ENCODE results near the gene SIK1.

DNA sequence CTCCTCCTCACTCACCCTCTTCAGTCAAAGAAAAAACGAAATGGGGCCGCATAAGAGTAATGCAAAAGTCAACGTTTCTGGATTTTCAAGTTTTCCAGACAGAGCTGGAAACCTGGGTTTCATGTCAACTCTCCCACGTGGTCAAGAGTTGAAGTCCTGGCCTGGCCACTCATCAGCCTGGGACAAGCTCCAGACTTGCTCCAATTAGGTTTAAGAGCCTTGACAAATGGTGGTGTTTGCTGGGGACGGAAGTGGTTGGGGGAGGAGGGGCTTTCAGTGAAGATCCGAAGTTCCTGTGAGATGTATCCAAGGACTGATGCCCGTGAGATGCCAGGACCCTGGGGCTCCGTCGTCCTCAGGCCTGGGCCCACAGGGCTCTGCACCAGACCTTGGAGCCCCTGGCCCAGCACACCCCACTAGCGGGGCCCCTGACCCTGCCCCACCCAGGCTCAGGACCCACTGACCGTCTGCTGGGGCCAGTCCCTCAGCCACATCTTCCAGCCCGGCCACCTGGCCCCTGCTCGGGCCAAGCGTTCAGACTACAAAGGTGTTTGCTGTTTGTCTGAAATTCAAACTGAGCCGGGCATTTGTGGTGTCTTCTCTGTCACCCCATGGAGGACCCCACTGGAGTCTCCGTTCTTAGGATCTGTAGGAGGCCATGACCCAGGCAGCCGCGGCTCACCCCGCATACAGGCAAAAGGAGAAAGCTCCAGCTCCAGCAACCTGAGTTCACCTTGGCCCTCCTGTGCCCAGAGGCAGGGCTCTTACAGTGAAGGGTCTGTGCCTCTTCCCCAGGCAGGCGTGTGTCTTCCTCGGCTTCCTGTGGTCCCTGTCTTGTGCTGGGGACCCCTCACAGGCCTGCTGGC is 53.3 kb downstream of the SIK1 start:
- TF ChIP-seq CTCF (IDR thresholded peaks at IDR 0.05) (no peak), POLR2A (IDR thresholded peaks at IDR 0.05) (no peak)
